ENCODE results near the gene MAGOH. TPM values are rescaled to one million over a fixed set of nuclear protein-coding genes. Genes with fewer than 3 reads are reported as not detected.

MAGOH gene
- total and polyA plus RNA-seq, 2 of the 13 experiments (the other 11 are each of a cell fraction or from before 2014, with no cell fraction given), result 24.1 to 87.0 TPM

GRCh38 chr1:53277326-53277725, 39.0 kb upstream of the MAGOH start:
- WGBS (ENCODE audit: low lambda C conversion rate), result 100% methylated on average over 2 of the region's 5 CpGs
- no TSS peak for BruUV-seq (replicated peaks)
- CTCF ChIA-PET (ENCODE audit: low intra/inter-chr PET ratio, low total read pairs), result interaction anchor here (2.8 kb wide), 1 partner anchor 116 kb away, joined by 47 read pairs; no protein-coding TSS in a partner anchor
- Histone ChIP-seq H3K79me2 (ENCODE audit: insufficient read depth, low read length) (no peaks in the 10 kb centered on the region), H3K4me3 (replicated peaks in 1 of 3; ENCODE audit: insufficient read depth in 1 of 3, low read depth in 2 of 3, low read length in 3 of 3) (no peak overlapping the region), H3K36me3 (replicated peaks in 1 of 2; ENCODE audit: control insufficient read depth in 1 of 2, insufficient read depth in 2 of 2, low read length in 2 of 2) (peaks cover 4 to 24% of the 10 kb centered on the region in 2 experiments), H3K9me3 (ENCODE audit: low read length) (no peaks in the 10 kb centered on the region), H2AFZ (ENCODE audit: low read length) (no peak overlapping the region), H3K27ac (ENCODE audit: extremely low read length, insufficient read depth, low read length) (no peak overlapping the region), H3K4me2 (ENCODE audit: low read depth, low read length) (no peak overlapping the region), H3K4me1 (ENCODE audit: insufficient read depth, low read length) (no peaks in the 10 kb centered on the region), H4K20me1 (ENCODE audit: insufficient read depth, low read length) (no peaks in the 10 kb centered on the region), H3K27me3 (ENCODE audit: control insufficient read depth in 1 of 2, insufficient read depth in 2 of 2, low read length in 2 of 2) (no peaks in the 10 kb centered on the region), H3K9ac (ENCODE audit: insufficient read depth, low read depth, low read length) (no peak overlapping the region)
- POLR2A ChIA-PET, result no interaction called here
- FAIRE-seq (no peak), ATAC-seq (no peak), DNase-seq (ENCODE audit: low spot score) (no peak)
- TF ChIP-seq ZNF180 (CRISPR knock-in tag; IDR thresholded peaks at IDR 0.05; ENCODE audit: borderline replicate concordance, low read depth) (no peak), ERF (CRISPR knock-in tag; IDR thresholded peaks at IDR 0.05) (no peak), TRIM24 (CRISPR knock-in tag; IDR thresholded peaks at IDR 0.05) (no peak), ZNF607 (CRISPR knock-in tag; IDR thresholded peaks at IDR 0.05; ENCODE audit: borderline replicate concordance) (no peak), DMTF1 (CRISPR knock-in tag; IDR thresholded peaks at IDR 0.05) (no peak), RFX5 (IDR thresholded peaks at IDR 0.05; ENCODE audit: low read depth, low read length) (no peak), ARID5B (CRISPR knock-in tag; IDR thresholded peaks at IDR 0.05) (no peak), ZNF331 (CRISPR knock-in tag; IDR thresholded peaks at IDR 0.05) (no peak)
- TF ChIP-seq, protein P1, sequence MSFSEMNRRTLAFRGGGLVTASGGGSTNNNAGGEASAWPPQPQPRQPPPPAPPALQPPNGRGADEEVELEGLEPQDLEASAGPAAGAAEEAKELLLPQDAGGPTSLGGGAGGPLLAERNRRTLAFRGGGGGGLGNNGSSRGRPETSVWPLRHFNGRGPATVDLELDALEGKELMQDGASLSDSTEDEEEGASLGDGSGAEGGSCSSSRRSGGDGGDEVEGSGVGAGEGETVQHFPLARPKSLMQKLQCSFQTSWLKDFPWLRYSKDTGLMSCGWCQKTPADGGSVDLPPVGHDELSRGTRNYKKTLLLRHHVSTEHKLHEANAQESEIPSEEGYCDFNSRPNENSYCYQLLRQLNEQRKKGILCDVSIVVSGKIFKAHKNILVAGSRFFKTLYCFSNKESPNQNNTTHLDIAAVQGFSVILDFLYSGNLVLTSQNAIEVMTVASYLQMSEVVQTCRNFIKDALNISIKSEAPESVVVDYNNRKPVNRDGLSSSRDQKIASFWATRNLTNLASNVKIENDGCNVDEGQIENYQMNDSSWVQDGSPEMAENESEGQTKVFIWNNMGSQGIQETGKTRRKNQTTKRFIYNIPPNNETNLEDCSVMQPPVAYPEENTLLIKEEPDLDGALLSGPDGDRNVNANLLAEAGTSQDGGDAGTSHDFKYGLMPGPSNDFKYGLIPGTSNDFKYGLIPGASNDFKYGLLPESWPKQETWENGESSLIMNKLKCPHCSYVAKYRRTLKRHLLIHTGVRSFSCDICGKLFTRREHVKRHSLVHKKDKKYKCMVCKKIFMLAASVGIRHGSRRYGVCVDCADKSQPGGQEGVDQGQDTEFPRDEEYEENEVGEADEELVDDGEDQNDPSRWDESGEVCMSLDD (CRISPR knock-in tag; IDR thresholded peaks at IDR 0.05; ENCODE audit: borderline replicate concordance), result no peak
- intact Hi-C loops (cut with micrococcal nuclease; ENCODE audit: unreplicated experiment), result no loop called here
- in situ Hi-C loops (cut with HindIII; ENCODE audit: extremely low pct_ligation_motif_present, low pct_unique_long_range_greater_than_20kb), result loop anchor here (5.0 kb wide), 1 partner anchor 115 kb away; no protein-coding TSS in a partner anchor

All from HepG2 (cell line).